Activated naive CD4-positive, alpha-beta T cell (primary cell): ENCODE measurements around the gene MED16.

ENCODE experiments used
- DNase-seq, 4 experiments: peaks; one replicate each; lab custom pipeline; 2025; lab: John Stamatoyannopoulos, UW

MED16 gene

DNA sequence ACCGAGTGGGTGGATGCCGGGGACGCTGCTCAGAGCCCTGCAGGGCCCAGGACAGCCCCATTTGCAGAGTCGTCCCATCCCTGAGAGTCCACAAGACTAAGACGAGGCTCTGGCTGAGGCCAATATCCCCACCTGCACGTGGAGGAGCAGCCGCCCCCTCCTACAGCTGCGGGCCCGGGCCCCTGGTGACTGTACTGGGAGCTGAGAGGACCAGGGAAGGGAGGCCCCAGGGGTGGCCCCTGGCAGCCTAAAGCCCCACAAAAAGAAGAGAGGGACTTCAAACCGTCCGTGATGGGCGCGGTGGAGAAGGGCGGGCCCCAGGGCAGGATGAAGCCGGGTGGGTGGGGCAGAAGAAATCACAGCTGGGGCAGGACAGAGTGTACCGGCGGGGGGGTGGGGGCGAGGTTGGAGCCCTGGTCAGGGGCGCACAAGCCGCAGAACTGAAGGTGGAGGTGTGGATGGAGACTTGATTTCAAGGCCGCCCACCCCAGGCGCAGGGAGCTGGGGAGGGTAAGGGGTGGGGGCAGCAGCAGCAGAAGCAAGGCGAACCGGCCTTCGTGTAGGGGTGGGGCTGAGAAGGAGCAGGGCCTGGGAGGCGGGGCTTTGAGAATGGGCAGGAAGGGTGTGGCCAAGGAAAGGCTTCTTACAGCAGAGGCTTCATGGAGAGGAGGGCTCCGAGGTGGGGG is 20.6 kb downstream of the MED16 start:
- DNase-seq: peak in 3 of 4 experiments; percentile 27 to 77 (median 73)

DNA sequence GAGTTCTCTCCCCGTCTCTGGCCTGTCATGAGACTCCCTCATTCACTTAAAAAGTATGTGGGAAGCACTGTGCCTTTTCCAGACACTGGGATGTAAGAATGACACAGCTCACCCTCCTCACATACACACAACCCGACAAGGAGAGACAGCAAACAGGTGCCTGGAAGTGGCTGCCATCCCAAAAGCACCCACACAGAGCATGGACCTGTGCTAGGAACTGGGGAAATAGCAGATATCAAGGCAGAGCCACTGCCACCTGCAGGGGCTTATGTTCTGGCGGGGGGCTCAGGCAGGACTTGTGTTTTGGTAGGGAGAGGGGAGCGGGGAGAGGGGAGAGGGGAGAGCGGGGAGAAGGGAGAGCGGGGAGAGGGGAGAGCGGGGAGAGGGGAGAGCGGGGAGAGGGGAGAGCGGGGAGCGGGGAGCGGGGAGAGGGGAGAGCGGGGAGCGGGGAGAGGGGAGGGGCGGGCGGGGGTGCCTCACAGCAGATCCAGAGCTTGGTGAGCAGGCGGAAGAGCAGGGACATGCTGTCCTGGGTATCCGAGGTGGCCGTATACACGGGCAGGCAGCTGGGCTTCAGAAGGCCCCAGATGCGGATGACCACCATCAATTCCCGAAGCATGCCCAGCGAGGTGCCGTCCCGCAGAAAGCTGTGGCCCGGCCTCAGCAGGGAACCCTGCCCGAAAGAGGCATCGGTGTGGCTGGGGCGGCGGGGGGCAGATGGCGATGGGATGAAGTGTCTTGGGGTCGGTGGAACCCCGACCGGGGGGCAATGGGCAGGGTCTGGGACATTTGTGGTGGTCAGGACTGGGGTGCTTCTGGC is 21.3 kb downstream of the MED16 start:
- no peak for DNase-seq

DNA sequence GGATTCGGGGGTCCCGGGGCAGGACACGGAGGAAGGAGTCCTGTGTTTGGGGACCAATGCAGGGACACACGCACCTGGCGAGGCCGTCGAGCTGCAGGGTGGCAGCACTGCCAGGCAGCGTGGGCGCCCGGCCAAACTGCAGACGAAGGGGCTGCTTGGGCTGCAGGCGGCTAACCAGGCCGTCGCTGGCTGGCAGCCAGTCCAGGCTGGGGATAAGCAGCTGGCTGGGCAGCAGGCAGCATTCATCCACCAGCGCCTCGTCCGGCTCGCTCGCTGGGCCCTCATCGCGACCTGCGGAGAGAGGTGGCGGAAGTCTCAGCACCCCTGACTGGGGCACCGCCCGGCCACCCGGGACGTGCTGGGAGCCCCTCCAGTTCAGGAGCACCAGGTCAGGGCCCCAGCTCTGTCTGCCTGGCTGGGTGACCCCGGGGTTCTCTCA is 22.0 kb downstream of the MED16 start:
- no peak for DNase-seq

DNA sequence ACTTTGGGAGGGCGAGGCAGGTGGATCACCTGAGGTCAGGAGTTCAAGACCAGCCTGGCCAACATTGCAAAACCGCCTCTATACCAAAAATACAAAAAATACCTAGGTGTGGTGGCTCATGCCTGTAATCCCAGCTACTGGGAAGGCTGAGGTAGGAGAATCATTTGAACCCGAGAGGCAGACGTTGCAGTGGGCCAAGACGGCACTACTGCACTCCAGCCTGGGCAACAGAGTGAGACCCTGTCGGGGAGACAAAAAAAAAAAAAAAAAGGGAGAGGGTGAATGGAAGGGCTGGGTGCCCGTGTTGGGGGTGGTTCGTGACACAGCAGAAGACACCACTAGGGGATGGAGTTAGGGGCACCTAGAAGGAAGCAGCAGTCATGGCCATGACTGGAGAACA is 22.7 kb downstream of the MED16 start:
- no peak for DNase-seq

DNA sequence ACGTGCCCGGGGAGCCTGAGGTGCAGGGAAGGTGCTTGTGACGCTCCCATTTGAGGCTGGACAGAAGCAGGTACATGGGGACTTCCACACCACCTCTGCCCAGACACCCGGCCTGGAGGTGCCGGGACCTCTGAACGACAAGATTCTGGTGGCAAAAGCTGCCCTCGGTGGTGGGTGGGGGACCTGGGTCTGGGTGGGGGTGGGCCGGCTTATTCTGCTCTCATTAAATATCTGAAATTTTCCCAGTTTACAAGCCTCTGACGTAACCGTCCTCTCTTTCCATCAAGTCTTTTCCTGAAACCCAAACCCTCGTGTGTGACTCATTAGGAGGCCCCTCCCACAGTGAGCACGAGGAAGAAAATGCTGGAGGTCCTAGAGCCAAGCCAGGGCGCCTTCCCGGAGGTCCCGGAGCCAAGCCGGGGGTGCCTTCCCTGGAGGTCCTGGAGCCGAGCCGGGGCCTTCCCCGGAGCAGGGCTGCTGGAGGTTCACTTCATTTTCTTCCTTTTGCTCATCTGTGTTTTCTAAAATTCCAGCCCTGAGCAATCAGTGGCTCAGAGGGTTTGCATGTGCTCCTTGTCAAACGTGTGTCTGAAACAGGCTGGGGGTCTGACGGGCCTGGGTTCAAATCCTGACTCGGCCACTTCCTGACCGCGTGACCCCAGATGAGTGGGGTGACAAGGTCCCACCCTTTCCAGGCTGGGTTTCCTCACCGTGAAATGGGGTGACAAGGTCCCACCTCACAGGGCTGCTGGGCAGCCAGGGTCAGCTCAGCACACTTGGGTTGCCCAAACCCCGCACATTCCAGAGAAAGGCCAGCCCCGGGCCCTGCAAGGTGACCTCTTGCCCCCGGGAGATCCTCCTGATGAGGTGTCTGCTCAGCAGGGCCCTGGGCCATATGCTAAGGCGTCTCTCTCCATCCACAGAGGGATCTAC is 23.5 kb downstream of the MED16 start:
- no peak for DNase-seq

DNA sequence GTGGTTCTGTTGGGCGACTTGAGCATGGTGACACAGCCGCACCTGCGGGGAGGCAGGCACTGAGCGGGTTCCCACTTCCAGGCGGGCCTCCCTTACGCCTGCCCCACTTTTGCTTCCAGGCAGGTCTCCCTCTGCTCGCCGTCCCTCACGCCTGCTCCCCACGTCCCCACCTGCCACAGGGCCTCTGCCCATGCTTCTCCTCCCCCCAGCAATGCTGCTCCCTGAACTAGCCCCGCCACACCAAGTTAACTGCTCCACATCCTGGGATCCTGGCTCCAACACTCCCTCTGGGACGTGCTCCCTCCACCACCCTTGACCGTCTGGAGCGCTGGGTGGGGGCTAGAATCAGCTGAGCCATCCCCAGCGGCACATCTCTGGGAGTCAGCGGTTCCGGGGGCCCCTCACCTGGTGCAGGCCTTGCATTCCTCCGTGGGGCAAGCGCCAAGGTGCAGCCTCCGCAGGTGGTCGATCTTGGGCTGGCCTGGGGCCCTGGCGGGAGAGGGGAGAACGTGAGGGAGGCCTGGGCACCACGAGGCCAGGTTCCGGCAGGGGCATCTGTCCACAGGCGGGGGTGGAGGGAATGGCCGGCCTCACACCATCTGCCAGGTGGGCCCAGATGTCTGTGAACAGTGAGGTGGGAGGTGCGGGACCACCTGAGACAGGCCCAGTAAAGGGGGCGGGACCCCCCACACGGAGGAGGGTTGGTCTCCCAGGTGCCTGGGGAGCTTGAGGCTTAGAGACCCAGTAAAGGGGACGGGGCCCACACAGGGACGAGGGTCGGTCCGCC is 24.3 kb downstream of the MED16 start:
- no peak for DNase-seq

DNA sequence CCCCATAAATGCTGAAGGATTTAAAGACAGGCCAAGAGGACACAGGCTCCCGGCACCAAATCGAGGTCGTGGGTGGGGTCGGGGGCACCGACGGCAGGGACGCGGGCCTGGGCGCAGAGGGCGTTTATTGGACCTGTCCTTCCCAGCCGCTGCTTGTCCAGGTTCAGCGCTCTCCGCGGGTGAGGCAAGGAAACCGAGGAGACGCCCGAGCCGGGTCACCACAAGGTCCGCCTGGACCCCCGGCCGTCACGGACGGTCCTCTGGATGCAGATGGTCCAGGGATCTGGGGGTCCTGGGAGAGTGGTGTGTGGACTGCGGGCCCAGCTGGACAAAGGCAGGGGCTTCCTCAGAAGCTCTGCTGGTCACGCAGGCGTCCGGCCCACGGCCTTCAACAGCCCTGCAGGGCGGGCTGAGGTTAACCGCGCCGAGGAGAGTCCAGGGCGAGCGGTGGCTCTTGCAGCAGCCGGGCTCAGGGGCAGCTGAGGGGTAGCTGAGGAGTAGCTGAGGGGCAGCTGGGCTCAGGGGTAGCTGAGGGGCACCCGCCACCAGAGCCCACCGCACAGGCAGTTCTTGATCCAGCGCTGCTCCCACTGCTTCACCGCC is 25.0 kb downstream of the MED16 start:
- no peak for DNase-seq

DNA sequence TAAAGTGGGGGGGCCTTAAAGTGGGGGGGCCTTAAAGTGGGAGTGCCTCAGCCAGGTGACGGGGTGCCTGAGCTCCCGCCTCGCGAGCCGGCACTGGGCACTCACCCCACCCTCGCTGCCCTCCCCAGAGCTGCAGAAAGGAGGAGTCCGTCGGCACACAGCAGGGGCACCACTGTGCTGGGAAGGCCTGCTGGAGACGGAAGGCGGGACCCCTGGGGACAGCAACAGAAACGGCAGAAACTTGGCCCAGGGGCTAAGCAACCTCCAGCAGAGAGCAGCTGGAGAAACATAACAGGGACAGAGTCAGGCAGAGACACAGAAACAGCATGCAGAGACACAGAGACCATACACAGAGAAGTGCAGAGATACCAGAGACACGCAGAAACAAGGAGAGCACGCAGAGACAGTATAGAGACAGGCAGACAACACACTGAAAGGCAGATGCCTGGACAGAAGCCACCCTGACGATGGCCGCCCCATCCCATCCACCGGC is 25.6 kb downstream of the MED16 start:
- DNase-seq: no peak

DNA sequence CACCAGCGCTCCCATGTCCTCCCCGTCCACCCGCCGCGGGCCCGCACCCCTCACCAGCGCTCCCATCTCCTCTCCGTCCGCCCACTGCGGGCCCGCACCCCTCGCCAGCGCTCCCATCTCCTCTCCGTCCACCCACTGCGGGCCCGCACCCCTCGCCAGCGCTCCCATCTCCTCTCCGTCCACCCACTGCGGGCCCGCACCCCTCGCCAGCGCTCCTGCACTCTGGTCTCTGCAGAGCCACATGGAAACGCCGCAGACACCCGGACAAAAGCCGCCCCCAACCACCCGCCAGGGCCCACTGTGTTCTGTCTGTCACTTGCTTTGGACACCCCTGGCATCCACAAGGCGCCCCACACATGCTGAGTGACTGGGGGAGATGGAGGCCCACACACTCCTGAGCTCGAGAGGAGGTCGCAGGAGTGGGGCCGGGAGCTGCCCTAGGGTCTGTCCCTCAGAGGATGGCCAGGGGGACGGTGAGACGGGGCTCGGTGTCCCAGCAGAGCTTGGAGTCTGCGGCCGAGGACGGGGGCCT is 26.2 kb downstream of the MED16 start:
- no peak for DNase-seq

DNA sequence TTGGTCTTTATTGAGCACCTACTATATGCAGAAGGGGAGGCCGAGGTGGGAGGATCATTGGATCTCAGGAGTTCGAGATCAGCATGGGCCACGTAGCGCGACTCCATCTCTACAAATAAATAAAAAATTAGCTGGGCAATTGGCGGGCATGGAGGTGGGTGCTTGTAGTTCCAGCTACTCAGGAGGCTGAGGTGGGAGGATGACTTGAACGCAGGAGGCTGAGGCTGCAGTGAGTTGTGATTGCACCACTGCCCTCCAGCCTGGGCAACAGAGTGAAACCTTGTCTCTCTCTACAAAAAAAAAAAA is 29.7 kb downstream of the MED16 start:
- no peak for DNase-seq

DNA sequence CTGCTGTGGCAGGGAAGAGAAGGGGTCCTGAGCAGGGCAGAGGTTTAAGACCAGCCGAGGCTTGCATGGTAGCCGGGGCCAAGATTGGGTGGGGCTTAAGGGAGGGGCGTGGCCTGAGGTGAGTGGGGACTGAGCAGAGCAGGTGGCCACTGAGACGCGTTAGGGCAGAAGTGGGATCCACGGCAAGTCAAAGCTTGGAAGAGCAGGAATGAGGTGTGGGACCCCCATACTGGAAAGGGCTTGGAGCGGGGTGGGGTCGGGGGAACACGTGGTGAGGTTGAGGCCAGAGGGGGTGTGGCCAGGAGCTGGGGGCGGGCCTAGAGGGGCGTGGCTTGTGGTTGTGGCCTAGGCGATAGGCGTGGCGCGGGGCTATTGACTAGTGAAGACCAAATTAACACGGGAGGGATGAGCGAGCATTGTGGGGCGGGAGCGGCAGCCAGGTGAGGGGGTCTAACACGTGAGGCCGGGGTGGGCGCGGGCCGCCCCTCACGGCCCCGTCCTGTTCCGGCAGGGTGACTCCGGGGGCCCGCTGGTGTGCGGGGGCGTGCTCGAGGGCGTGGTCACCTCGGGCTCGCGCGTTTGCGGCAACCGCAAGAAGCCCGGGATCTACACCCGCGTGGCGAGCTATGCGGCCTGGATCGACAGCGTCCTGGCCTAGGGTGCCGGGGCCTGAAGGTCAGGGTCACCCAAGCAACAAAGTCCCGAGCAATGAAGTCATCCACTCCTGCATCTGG is 30.2 kb downstream of the MED16 start:
- peak; percentile 34 to 77 (median 63) for DNase-seq

DNA sequence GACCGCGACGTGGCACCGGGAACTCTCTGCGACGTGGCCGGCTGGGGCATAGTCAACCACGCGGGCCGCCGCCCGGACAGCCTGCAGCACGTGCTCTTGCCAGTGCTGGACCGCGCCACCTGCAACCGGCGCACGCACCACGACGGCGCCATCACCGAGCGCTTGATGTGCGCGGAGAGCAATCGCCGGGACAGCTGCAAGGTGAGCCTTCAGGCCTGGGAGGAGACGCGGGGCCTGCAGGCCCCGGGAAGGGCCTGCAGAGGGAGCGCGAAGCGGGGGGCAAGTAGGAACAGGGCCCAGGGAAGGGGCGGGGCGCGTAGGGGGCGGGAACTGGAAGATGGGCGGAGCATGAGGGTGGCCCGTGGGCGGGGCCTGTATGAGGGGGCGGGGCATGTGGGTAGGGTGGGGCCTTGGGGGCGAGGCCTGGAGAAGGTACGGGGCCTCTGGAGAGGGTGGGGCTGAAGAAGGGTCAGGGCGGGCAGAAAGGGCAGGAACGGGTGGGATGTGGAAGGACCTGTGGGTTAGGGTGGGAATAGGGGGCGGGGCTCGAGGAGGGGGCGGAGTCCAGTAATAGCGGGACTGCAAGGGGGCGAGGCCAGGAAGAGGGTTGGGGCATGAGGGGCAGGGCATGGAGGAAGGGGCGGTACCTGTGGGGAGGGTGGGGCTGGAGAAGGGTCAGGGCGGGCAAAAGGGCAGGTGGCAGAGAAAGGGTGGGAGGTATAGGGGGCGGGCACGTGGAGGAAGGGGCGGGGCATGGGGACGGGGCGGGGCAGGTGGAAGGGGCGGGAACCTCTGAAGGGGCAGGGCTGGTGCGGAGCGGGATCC is 31.0 kb downstream of the MED16 start:
- peak; percentile 27 to 67 (median 54) for DNase-seq

DNA sequence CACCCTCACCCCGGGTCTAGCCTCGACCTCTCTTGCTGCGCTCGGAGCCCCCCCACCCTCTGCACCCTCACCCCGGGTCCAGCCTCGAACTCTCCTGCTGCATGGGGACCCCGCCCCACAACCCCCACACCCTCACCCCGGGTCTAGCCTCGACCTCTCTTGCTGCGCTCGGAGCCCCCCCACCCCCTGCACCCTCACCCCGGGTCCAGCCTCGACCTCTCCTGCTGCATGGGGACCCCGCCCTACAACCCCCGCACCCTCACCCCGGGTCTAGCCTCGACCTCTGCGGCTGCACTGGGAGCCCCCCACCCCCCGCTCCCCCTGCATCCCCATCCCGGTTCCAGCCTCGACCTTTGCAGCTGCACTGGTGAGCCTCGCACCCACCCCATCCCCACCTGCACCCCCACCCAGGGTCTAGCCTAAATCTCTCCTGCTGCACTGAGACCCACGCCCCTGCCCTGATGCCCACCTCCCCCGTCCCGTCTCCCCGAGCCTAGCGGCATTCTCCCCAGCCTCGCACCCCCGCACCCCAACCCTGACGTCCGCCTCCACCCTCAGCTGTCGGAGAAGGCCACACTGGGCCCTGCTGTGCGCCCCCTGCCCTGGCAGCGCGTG is 31.7 kb downstream of the MED16 start:
- no peak for DNase-seq

DNA sequence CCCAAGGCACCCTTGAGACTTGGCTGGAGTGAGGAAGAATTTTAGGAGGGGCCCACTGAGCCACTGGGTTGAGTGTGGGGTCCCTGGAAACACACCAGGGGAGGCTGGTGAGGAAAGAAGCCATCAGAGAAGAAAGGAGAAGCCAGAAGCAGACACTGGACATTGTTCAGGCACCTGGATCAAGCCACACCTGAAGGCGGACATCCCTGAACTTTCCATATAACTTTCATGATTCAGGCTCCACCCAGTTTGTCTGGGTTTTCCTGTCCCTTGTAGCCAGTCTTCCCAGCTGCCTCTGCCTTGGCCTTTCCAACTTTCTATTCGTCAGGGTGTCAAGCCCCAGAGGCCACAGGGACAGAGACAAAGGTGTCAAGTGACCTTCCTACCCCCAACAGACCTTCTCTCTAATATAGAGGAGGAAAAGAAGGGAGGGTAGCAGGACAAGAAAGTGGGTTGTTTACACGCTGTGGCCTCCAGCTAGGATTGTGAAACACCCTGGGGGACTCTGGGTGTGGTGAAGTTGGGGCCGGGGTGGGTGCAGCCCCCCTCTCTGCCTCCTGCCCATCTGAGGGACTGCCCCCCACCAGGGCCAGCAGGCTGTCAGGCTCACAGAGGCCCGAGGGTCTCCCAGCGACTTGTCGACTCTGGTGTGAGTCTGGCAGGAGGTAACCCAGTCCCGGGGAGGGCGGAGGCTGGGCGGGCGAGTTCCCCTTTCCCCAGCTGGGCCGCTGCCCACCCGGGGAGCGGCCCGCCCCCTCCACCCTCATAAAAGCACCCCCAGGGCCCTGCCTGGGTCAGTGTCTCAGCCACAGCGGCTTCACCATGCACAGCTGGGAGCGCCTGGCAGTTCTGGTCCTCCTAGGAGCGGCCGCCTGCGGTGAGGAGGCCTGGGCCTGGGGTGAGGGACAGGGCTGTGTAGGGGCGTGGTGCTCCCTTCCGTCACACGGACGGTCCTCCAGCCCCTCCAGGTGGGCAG is 33.8 kb downstream of the MED16 start, which contains the start of gene CFD:
Gene CFD (plus strand): TSS at position 797 of the 976 bp plus-strand sequence. CDS start 26 bp downstream, at position 823.
- no peak for DNase-seq

DNA sequence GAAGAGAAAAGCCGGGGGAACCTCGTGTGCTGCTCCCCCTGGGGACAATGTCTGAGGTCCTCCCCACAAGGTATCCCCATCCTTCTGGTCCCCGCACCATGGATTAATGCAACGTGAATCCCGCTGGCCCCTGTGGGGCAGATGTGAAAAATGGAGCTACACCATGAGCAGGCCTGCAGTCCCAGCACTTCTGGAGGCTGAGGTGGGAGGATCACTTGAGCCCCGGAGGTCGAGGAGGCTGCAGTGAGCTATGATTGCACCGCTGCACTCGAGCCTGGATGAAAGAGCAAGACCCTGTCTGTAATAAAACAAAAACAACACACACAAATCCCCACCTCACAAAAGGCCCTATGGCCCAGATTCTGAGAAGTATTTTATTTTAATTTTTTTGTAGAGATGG is 34.7 kb downstream of the MED16 start:
- DNase-seq: no peak

DNA sequence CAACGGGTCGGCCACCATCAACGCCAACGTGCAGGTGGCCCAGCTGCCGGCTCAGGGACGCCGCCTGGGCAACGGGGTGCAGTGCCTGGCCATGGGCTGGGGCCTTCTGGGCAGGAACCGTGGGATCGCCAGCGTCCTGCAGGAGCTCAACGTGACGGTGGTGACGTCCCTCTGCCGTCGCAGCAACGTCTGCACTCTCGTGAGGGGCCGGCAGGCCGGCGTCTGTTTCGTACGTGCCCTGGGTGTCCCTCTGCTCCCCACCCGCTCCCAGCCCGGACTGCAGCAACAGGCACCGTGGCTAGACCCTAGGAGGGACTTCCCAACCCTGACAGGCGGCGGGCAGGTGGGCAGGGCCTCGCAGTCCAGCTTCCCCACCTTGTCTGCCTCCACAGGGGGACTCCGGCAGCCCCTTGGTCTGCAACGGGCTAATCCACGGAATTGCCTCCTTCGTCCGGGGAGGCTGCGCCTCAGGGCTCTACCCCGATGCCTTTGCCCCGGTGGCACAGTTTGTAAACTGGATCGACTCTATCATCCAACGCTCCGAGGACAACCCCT is 37.3 kb downstream of the MED16 start:
- no peak for DNase-seq

DNA sequence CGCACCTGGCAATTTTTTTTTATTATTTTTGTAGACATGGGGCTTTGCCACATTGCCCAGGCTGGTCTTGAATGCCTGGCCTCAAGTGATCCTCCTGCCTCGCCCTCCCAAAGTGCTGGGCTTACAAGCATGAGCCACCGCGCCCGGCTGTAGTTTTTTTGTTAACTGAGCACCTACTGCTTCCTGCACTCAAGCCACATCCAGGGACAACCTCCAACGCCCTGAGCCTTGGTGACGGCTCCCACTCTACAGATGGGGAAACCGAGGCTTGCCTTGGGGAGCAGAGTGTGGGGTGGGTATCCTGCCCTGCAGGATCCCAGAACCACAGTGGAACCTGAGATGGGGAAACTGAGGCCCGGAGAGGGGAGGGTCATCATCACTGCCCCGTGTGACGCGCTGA is 37.8 kb downstream of the MED16 start:
- DNase-seq: no peak
